ENCODE results near the gene ACVR1C.
"Not testable (repeated sequence)": the region's sequence is repeated elsewhere in the genome, so short reads cannot be mapped to it uniquely, and the experiment has no call there.

- not testable (repeated sequence) for TF ChIP-seq CTCF (IDR thresholded peaks at IDR 0.05; ENCODE audit: low read depth, low read length, poor library complexity, severe bottlenecking); EZH2phosphoT487 (IDR thresholded peaks at IDR 0.05; ENCODE audit: borderline replicate concordance, low read length)
These were observed 62.6 kb downstream of the ACVR1C start for GRCh38 chr2:157566113-157566512.

Measured in DOHH2 (cell line).